Spleen (tissue), 11 donors: ENCODE data around the gene TNN. TPM values are rescaled to one million over a fixed set of nuclear protein-coding genes. Genes with fewer than 3 reads are reported as not detected.

Source experiments
- DNase-seq: peaks from one replicate; pipeline ENCODE4 v3.0.0-alpha.2; 2020
- H3K27ac ChIP-seq, 8 donors: fragments of 200-600 bp; sonication (generic) in 7 of 8; 1 replicate in 4 of 8; 2 replicates in 4 of 8; pipeline versions ENCODE4 v1.5.0 to v1.8.0; 2016 to 2021; ENCODE audit warnings: inconsistent platforms in 4 of 8, mild to moderate bottlenecking in 4 of 8, moderate library complexity in 1 of 8
- H3K27me3 ChIP-seq, 7 donors: fragments of 200-600 bp; sonication (generic) in 6 of 7; replicated peaks in 1 of 7; 1 replicate in 4 of 7; 2 replicates in 3 of 7; pipeline versions ENCODE4 v1.5.0 to v1.8.0; 2016 to 2021; ENCODE audit warnings: inconsistent platforms in 3 of 7, mild to moderate bottlenecking in 1 of 7
- H3K36me3 ChIP-seq, 6 donors: fragments of 200-600 bp; sonication (generic) in 5 of 6; 1 replicate in 4 of 6; 2 replicates in 2 of 6; pipeline versions ENCODE4 v1.5.0 to v1.8.0; 2016 to 2021; ENCODE audit warnings: inconsistent platforms in 2 of 6
- H3K4me1 ChIP-seq, 6 donors: fragments of 200-600 bp; sonication (generic) in 5 of 6; 1 replicate in 3 of 6; 2 replicates in 3 of 6; pipeline versions ENCODE4 v1.5.0 to v1.8.0; 2016 to 2021; ENCODE audit warnings: inconsistent platforms in 3 of 6
- H3K4me3 ChIP-seq, 8 donors: fragments of 200-600 bp; sonication (generic) in 7 of 8; 1 replicate in 4 of 8; 2 replicates in 4 of 8; pipeline versions ENCODE4 v1.5.0 to v1.8.0; 2016 to 2021; ENCODE audit warnings: inconsistent platforms in 4 of 8, mild to moderate bottlenecking in 4 of 8, moderate library complexity in 2 of 8
- H3K9me3 ChIP-seq, 8 donors: fragments of 200-600 bp; sonication (generic) in 7 of 8; 1 replicate in 4 of 8; 2 replicates in 4 of 8; pipeline versions ENCODE4 v1.5.0 to v1.8.0; 2016 to 2021; ENCODE audit warnings: inconsistent platforms in 4 of 8
- POLR2A ChIP-seq, 3 donors: fragments of 450-650 bp; IDR thresholded peaks; one replicate each; pipeline ENCODE4 v1.5.1; 2017; ENCODE audit warnings: antibody characterized with exemption in 3 of 3, mild to moderate bottlenecking in 1 of 3
- POLR2AphosphoS5 ChIP-seq, 3 donors: sonication (generic); formaldehyde crosslinking; IDR thresholded peaks; one replicate each; pipeline ENCODE4 v1.5.1; 2017; ENCODE audit warnings: antibody characterized with exemption in 3 of 3
- WGBS, 5 donors: extraction: QIAGEN DNeasy Blood & Tissue Kit in 3 of 5; methylation state at CpG; one replicate each; pipeline versions ENCODE4 v1.1.5 to v1.1.7; 2013 to 2018; 5-methylcytosine and 5-hydroxymethylcytosine counted together
- intact Hi-C: fragments of 100-400 bp; cut with DNase I; formaldehyde crosslinking; loops from one replicate; pipeline ENCODE4 v1.15.0; 2023; ENCODE audit warnings: low total_unique reads
- polyA plus RNA-seq, 3 donors: library from polyadenylated mRNA; stranded (reverse); fragments of 200-250 nt; gene quantifications; one replicate each; pipeline ENCODE4 v1.2.1, GENCODE V29; 2013
- total RNA-seq, 7 donors: library from RNA; depleted of rRNA in 3 of 7; stranded (reverse); fragments of >200 nt in 3 of 7; fragmentation: NEBNext Ultra II Directional in 4 of 7; extraction: Animal tissue kit (Norgen Biotek cat#: 25700) in 4 of 7; gene quantifications; one replicate each; pipeline versions ENCODE4 v1.1.0 to v1.2.1, GENCODE V29; 2016 to 2021
- TF ChIP-seq, protein P1 (sequence below), 11 experiments: fragments of 200-600 bp in 7 of 11; fragments of 450-650 bp in 4 of 11; sonication (generic) in 4 of 11; IDR thresholded peaks in 8 of 11; conservative IDR thresholded peaks in 3 of 11; 1 replicate in 7 of 11; 2 replicates in 4 of 11; pipeline versions ENCODE4 v1.4.0 to v1.8.0; 2016 to 2021; ENCODE audit warnings: antibody characterized with exemption in 11 of 11, inconsistent platforms in 4 of 11, mild to moderate bottlenecking in 1 of 11
- donor health status: healthy with polysubstance abuse.
- donor health status: DM: no; HTN: no; CAD: no; lungs with moderate emphysema.
- donor health status: DM: no; HTN: no; CAD: no.
- donor health status: Bipolar disorder and iron deficiency.
- donor health status: healthy.
- donor health status: DM: no; HTN: no; CAD: no.
- donor health status: DM: yes; HTN: yes; CAD: no.

TNN gene
- total and polyA plus RNA-seq, 10 donors = 0.03 to 1.3 (median 0.37) TPM

DNA sequence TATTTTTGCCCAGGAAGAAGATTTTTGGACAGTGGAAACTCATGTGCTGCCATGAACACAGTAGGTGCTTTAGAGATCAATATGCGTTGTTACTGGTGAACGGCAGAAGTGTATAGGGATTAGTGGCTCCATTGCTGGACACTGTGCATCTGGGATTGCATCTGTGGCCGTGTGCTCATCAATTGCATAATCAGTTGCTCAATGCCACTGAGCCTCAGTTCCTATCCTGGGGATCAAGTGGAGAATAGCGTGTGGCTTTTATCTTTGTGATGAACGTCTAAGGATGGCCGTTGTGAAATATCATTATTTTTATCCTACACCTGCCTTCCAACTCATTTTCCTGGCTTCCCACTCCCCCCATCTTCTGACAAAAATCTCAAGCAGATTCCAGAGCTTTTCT is 5.4 kb downstream of the TNN start:
- no peaks in the 10 kb centered on the region for H3K9me3 ChIP-seq
- intact Hi-C loops = no loop called here
- H3K4me1 ChIP-seq = peaks cover 0 to 16% (median 8%) of the 10 kb centered on the region in 6 donors
- H3K27ac ChIP-seq = no peak overlapping the region
- DNase-seq = no peak
- peaks cover 0 to 21% (median 0%) of the 10 kb centered on the region in 7 donors for H3K27me3 ChIP-seq
- no peak overlapping the region for H3K4me3 ChIP-seq
- WGBS, 5 donors = 45 to 67% (median 57%) methylated on average over 6 of the region's 6 CpGs
- TF ChIP-seq POLR2A (IDR thresholded peaks at IDR 0.05) = no peak
- TF ChIP-seq, protein P1, sequence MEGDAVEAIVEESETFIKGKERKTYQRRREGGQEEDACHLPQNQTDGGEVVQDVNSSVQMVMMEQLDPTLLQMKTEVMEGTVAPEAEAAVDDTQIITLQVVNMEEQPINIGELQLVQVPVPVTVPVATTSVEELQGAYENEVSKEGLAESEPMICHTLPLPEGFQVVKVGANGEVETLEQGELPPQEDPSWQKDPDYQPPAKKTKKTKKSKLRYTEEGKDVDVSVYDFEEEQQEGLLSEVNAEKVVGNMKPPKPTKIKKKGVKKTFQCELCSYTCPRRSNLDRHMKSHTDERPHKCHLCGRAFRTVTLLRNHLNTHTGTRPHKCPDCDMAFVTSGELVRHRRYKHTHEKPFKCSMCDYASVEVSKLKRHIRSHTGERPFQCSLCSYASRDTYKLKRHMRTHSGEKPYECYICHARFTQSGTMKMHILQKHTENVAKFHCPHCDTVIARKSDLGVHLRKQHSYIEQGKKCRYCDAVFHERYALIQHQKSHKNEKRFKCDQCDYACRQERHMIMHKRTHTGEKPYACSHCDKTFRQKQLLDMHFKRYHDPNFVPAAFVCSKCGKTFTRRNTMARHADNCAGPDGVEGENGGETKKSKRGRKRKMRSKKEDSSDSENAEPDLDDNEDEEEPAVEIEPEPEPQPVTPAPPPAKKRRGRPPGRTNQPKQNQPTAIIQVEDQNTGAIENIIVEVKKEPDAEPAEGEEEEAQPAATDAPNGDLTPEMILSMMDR (IDR thresholded peaks at IDR 0.05 in 8 of 11, conservative IDR thresholded peaks at IDR 0.05 in 3 of 11) = no peak
- no peak for TF ChIP-seq POLR2AphosphoS5 (IDR thresholded peaks at IDR 0.05)
- H3K36me3 ChIP-seq = no peaks in the 10 kb centered on the region

DNA sequence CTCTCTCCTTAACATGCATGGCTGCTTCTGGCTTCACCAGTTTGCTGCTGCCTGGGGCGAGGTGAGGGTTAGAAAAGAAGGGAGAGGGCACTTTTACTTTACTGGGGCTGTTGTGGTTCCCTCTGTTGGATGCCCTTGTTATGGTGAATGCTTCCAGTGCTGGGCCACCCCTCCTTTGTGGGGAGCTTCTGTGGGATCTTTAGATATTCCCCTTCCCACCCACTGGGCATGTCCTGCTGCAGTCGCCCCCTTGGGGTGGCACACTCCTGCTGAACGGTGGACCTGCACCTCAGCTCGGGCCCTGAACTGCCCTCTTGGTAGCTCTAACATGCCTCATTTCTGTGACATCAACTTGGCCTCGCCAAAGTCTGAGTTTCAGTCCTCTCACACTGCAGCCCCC is 6.0 kb downstream of the TNN start:
- peaks cover 0 to 16% (median 8%) of the 10 kb centered on the region in 6 donors for H3K4me1 ChIP-seq
- WGBS, 5 donors = 64 to 86% (median 78%) methylated on average over 5 of the region's 5 CpGs
- H3K36me3 ChIP-seq = no peaks in the 10 kb centered on the region
- DNase-seq = no peak
- no peak overlapping the region for H3K27ac ChIP-seq
- H3K4me3 ChIP-seq = no peak overlapping the region
- H3K9me3 ChIP-seq = no peaks in the 10 kb centered on the region
- intact Hi-C loops = no loop called here
- H3K27me3 ChIP-seq = peaks cover 0 to 21% (median 0%) of the 10 kb centered on the region in 7 donors
- no peak for TF ChIP-seq POLR2A (IDR thresholded peaks at IDR 0.05)
- no peak for TF ChIP-seq POLR2AphosphoS5 (IDR thresholded peaks at IDR 0.05)
- TF ChIP-seq, protein P1 (IDR thresholded peaks at IDR 0.05 in 8 of 11, conservative IDR thresholded peaks at IDR 0.05 in 3 of 11) = no peak

DNA sequence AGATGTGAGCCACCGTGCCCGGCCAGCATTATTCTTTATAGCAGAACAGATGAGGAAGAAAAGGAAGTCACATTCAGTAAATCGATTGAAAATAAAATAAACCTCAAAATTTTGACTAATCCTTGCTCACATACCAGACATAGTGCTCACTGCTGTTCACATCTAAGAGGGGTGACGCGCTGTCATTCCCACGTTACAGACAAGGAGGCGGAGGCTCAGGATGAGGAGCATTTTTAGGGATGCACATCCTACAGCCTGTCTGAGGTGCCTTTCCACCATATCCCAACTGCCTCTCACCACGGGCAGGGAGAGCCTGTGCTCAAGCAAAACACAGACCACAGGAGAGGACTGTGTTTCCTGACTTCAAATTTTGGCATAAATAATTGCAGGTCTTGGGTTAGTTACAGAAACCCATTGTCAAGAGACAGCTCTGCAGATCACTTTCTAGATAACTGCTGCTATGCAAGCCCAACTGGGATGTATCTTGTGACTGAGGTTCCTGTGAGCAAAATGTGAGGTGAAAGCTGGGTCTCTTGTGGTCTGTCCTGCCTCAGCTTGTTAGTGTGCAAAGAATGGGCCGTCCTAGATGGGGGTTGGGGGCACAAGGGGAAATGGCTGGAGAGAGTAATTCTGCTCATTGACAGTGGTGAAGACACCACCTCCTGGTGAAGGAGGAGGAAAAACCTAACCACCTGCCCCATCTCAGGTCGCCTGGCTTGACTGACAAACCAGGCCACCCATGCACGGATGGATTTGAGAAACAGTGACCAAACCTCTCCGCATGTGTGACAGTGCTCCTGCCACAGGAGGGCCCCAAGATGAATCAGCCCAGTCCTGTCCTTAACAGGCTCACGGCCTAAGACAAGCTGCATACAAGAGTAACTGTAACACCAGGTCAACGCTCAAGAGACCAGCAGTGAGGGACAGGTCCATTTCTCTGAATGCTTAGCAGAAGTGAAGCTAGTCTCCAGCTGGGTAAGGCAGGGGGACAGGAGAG is 8.2 kb downstream of the TNN start:
- no peak for TF ChIP-seq POLR2A (IDR thresholded peaks at IDR 0.05)
- TF ChIP-seq POLR2AphosphoS5 (IDR thresholded peaks at IDR 0.05) = no peak
- TF ChIP-seq, protein P1 (IDR thresholded peaks at IDR 0.05 in 8 of 11, conservative IDR thresholded peaks at IDR 0.05 in 3 of 11) = no peak
- peaks cover 0 to 16% (median 8%) of the 10 kb centered on the region in 6 donors for H3K4me1 ChIP-seq
- H3K4me3 ChIP-seq = no peak overlapping the region
- 46 to 63% (median 59%) methylated on average over 13 to 14 of the region's 14 CpGs for WGBS, 5 donors
- H3K27ac ChIP-seq = no peak overlapping the region
- intact Hi-C loops = no loop called here
- H3K36me3 ChIP-seq = no peaks in the 10 kb centered on the region
- H3K9me3 ChIP-seq = no peaks in the 10 kb centered on the region
- peaks cover 0 to 21% (median 0%) of the 10 kb centered on the region in 7 donors for H3K27me3 ChIP-seq
- no peak for DNase-seq
